SH-SY5Y (cell line): ENCODE data around the gene ABLIM2.

ENCODE experiments used
- GATA2 ChIP-seq: IDR thresholded peaks from 2 replicates; pipeline ENCODE4 v1.6.1; 2011; ENCODE audit warnings: mild to moderate bottlenecking, low read depth, low read length
- GATA3 ChIP-seq: IDR thresholded peaks from 2 replicates; pipeline ENCODE4 v1.6.1; 2011; ENCODE audit warnings: low read depth, mild to moderate bottlenecking, low read length, moderate library complexity

- TF ChIP-seq GATA2 = no peak
- TF ChIP-seq GATA3 = no peak
Measured at GRCh38 chr4:8119877-8120276, 38.7 kb downstream of the ABLIM2 start.
